Measurements from ENCODE around the gene DOP1B. TPM values are rescaled to one million over a fixed set of nuclear protein-coding genes. Genes with fewer than 3 reads are reported as not detected.
"Not testable (repeated sequence)": the region's sequence is repeated elsewhere in the genome, so short reads cannot be mapped to it uniquely, and the experiment has no call there.

Gene DOP1B
- total RNA-seq, 1 experiment from 2014 or later: 15.1 TPM

DNA sequence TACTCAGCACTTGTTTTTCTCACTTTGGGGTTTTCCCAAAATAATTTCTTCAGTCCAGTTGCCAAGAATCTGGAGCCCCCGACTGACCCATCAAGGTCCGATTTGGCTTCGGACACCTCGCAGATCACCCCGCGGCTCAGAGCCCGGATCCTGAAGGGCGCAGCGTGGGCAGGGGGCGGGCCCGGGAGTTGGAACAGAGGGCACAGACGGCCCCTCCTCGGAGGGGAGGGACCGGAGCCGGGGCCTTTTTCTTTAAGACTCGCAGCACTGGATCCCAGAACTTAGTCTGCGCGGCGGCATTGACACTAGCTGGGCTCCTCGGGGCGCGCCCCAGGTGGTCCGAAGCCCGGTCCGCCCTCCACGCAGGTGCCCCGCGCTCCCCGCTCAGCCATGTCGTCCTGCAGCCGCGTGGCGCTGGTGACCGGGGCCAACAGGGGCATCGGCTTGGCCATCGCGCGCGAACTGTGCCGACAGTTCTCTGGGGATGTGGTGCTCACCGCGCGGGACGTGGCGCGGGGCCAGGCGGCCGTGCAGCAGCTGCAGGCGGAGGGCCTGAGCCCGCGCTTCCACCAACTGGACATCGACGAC lies 21.7 kb upstream of the DOP1B start, which contains the start of gene CBR3:
TSS of gene CBR3 (plus strand) at position 277 of the 588 bp plus-strand sequence. CDS start at position 391, 114 bp downstream.
- H3K4me2 ChIP-seq: peak within 1 kb of the TSS; percentile 94
- H3K4me3 ChIP-seq: peak within 1 kb of the TSS; percentile 76
- H3K9me2 ChIP-seq (ENCODE audit: insufficient read depth): no peaks in the 10 kb centered on the region
- H2AFZ ChIP-seq: peak within 1 kb of the TSS; percentile 94
- intact Hi-C loops (cut with micrococcal nuclease; ENCODE audit: unreplicated experiment): no loop called here
- ChIA-PET CTCF (no interaction called here), POLR2A (ENCODE audit: unreplicated experiment) (interaction anchor here (0.6 to 1.2 kb wide), 3 partner anchors 8 to 47 kb away, joined by 4 to 6 read pairs (median 4); no protein-coding TSS in a partner anchor)
- BruUV-seq (replicated peaks): no TSS peak
- H3F3A ChIP-seq (ENCODE audit: insufficient read depth, low read depth): peaks cover 29% of the 10 kb centered on the region; the same call in 1 of the 2 replicates
- H3K4me1 ChIP-seq (replicated peaks; ENCODE audit: insufficient read depth): peaks cover 17% of the 10 kb centered on the region; the same call in 1 of the 2 replicates
- H3K27me3 ChIP-seq (ENCODE audit: insufficient read depth, low read depth): no peaks in the 10 kb centered on the region
- 0 out of 2 replicates have a peak, but pooled peaks cover 2% of the 10 kb centered on the region for H3K79me2 ChIP-seq (ENCODE audit: low read depth)
- DNase-seq: peak; percentile 38 to 60
- no peak for TF ChIP-seq EZH2 (IDR thresholded peaks at IDR 0.05; ENCODE audit: low read depth)
- TF ChIP-seq, protein P1, sequence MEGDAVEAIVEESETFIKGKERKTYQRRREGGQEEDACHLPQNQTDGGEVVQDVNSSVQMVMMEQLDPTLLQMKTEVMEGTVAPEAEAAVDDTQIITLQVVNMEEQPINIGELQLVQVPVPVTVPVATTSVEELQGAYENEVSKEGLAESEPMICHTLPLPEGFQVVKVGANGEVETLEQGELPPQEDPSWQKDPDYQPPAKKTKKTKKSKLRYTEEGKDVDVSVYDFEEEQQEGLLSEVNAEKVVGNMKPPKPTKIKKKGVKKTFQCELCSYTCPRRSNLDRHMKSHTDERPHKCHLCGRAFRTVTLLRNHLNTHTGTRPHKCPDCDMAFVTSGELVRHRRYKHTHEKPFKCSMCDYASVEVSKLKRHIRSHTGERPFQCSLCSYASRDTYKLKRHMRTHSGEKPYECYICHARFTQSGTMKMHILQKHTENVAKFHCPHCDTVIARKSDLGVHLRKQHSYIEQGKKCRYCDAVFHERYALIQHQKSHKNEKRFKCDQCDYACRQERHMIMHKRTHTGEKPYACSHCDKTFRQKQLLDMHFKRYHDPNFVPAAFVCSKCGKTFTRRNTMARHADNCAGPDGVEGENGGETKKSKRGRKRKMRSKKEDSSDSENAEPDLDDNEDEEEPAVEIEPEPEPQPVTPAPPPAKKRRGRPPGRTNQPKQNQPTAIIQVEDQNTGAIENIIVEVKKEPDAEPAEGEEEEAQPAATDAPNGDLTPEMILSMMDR (conservative IDR thresholded peaks at IDR 0.05): no peak
- no peaks in the 10 kb centered on the region for H3K9me3 ChIP-seq (ENCODE audit: insufficient read depth, low read depth)
- no peaks in the 10 kb centered on the region for H3K36me3 ChIP-seq (ENCODE audit: low read depth)
- no peaks in the 10 kb centered on the region for H4K20me1 ChIP-seq (ENCODE audit: insufficient read depth)
- peak within 1 kb of the TSS; percentile 84 for H3K27ac ChIP-seq

DNA sequence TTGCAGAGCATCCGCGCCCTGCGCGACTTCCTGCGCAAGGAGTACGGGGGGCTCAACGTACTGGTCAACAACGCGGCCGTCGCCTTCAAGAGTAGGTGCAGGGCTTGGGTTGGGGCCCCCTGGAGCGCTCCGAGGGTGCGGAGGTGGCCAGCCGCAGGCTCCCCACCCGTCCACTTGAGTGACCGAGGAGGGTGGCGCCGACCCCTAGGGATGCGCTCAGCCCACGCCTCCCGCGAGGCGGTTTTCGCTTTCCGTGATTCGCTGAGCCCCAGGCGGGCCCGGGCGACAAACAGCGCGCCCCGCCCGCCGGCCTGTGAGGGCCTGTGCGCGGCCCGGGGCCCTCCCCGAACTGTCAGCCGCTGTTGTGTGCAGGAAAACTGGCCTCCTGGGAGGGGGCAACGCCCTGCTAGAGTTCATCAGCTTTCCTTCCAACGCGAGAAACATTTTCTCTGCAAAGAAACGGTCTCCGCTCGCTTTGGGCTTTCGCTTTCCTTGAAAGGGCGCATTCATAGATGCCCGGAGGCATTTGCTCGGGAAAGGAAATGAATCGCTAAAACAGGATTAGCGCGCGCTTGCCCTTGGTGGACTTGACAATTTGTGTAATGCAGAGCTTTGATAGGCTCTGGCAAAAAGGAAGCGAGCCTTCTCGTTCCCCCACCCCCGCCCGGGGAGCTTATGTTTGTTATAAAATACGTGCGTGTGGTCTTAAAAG lies 21.1 kb upstream of the DOP1B start:
- H2AFZ ChIP-seq: peak overlapping the region; percentile 94
- intact Hi-C loops (cut with micrococcal nuclease; ENCODE audit: unreplicated experiment): no loop called here
- peak overlapping the region; percentile 84 for H3K27ac ChIP-seq
- 0 out of 2 replicates have a peak, but pooled peaks cover 2% of the 10 kb centered on the region for H3K79me2 ChIP-seq (ENCODE audit: low read depth)
- CTCF ChIA-PET: no interaction called here
- no peaks in the 10 kb centered on the region for H3K9me2 ChIP-seq (ENCODE audit: insufficient read depth)
- TF ChIP-seq EZH2 (IDR thresholded peaks at IDR 0.05; ENCODE audit: low read depth): no peak
- TF ChIP-seq, protein P1 (conservative IDR thresholded peaks at IDR 0.05): no peak
- TSS peak; percentile 51 for BruUV-seq (replicated peaks)
- peaks cover 29% of the 10 kb centered on the region; the same call in 1 of the 2 replicates for H3F3A ChIP-seq (ENCODE audit: insufficient read depth, low read depth)
- peak overlapping the region; percentile 76 for H3K4me3 ChIP-seq
- peaks cover 17% of the 10 kb centered on the region; the same call in 1 of the 2 replicates for H3K4me1 ChIP-seq (replicated peaks; ENCODE audit: insufficient read depth)
- no peaks in the 10 kb centered on the region for H3K36me3 ChIP-seq (ENCODE audit: low read depth)
- H3K9me3 ChIP-seq (ENCODE audit: insufficient read depth, low read depth): no peaks in the 10 kb centered on the region
- POLR2A ChIA-PET (ENCODE audit: unreplicated experiment): interaction anchor here (0.6 to 1.2 kb wide), 4 partner anchors 9 to 344 kb away, joined by 4 to 8 read pairs (median 5); partner anchors contain the start of gene CLDN14
- H3K4me2 ChIP-seq: peak overlapping the region; percentile 94
- H3K27me3 ChIP-seq (ENCODE audit: insufficient read depth, low read depth): no peaks in the 10 kb centered on the region
- no peaks in the 10 kb centered on the region for H4K20me1 ChIP-seq (ENCODE audit: insufficient read depth)
- peak; percentile 64 to 82 for DNase-seq

DNA sequence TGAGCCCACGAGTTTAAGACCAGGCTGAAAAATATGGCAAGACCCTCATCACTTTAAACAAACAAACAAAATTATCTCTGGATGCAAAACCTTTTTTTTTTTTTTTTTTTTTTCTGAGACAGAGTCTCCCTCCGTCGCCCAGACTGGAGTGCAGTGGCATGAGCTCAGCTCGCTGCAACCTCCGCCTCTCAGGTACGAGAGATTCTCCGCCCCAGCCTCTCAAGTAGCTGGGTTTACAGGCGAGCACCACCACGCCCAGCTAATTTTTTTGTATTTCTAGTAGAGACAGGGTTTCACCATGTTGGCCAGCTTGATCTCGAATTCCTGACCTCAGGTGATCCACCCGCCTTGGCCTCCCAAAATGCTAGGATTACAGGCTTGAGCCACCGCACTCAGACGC lies 16.8 kb upstream of the DOP1B start:
- H3K36me3 ChIP-seq (ENCODE audit: low read depth); H3K9me2 ChIP-seq (ENCODE audit: insufficient read depth); H3K4me3 ChIP-seq; H3K27me3 ChIP-seq (ENCODE audit: insufficient read depth, low read depth); H3K4me2 ChIP-seq; BruUV-seq (replicated peaks); H3K27ac ChIP-seq; POLR2A ChIA-PET (ENCODE audit: unreplicated experiment); DNase-seq; H4K20me1 ChIP-seq (ENCODE audit: insufficient read depth); H3K9me3 ChIP-seq (ENCODE audit: insufficient read depth, low read depth); H3K79me2 ChIP-seq (ENCODE audit: low read depth); H2AFZ ChIP-seq: not testable (repeated sequence)
- H3F3A ChIP-seq (ENCODE audit: insufficient read depth, low read depth): peaks cover 24% of the 10 kb centered on the region; the same call in 1 of the 2 replicates
- CTCF ChIA-PET: interaction anchor here (0.5 kb wide), 1 partner anchor 145 kb away, joined by 9 read pairs; no protein-coding TSS in a partner anchor
- H3K4me1 ChIP-seq (replicated peaks; ENCODE audit: insufficient read depth): peaks cover 13% of the 10 kb centered on the region
- intact Hi-C loops (cut with micrococcal nuclease; ENCODE audit: unreplicated experiment): loop anchor here (5.0 kb wide), 1 partner anchor 788 kb away; no protein-coding TSS in a partner anchor

Measured in PC-9 (cell line).